ENCODE measurements around the gene NPAS3.

DNA sequence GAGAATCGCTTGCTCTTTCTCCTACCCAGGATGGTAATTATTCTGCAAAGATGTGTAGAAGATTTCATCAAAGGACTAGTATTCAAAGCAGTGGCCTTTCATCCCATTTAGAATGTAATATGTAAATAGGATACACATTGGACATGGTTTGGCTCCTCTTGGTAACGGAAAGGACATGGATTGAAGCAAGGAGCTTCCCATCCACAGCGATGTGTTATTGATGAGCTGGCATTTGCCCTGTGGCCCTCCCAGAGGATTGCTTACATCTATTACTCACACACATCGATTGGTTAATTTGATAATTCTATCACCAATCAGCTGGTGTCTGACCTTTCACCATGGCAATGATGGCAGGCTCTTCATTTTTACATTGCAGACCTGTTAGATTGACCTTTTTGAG is 553.8 kb downstream of the NPAS3 start:
- TF ChIP-seq, protein P1, sequence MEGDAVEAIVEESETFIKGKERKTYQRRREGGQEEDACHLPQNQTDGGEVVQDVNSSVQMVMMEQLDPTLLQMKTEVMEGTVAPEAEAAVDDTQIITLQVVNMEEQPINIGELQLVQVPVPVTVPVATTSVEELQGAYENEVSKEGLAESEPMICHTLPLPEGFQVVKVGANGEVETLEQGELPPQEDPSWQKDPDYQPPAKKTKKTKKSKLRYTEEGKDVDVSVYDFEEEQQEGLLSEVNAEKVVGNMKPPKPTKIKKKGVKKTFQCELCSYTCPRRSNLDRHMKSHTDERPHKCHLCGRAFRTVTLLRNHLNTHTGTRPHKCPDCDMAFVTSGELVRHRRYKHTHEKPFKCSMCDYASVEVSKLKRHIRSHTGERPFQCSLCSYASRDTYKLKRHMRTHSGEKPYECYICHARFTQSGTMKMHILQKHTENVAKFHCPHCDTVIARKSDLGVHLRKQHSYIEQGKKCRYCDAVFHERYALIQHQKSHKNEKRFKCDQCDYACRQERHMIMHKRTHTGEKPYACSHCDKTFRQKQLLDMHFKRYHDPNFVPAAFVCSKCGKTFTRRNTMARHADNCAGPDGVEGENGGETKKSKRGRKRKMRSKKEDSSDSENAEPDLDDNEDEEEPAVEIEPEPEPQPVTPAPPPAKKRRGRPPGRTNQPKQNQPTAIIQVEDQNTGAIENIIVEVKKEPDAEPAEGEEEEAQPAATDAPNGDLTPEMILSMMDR (IDR thresholded peaks at IDR 0.05; ENCODE audit: borderline replicate concordance, extremely low read depth, low read length, poor library complexity, severe bottlenecking), result no peak
- TF ChIP-seq EZH2 (IDR thresholded peaks at IDR 0.05; ENCODE audit: borderline replicate concordance, low read depth, low read length, severe bottlenecking), result no peak

Measured in DND-41 (cell line).